Dermis blood vessel endothelial cell (primary cell): Measurements from ENCODE around the gene SLC6A18. TPM values are rescaled to one million over a fixed set of nuclear protein-coding genes. Genes with fewer than 3 reads are reported as not detected.
A peak's percentile ranks its signal among the peaks of the same experiment; 100 is the strongest.
"Not testable (repeated sequence)": the region's sequence is repeated elsewhere in the genome, so short reads cannot be mapped to it uniquely, and the experiment has no call there.

Source experiments
- DNase-seq: peaks from one replicate; pipeline ENCODE4 v3.0.0; 2010
- total RNA-seq: library from RNA; depleted of rRNA; stranded (reverse); fragments of >200 nt; gene quantifications from 2 replicates; pipeline ENCODE4 v1.2.3, GENCODE V29; 2014

The SLC6A18 gene
- total RNA-seq, 1 donor from 2014 or later = not detected

- no peak for DNase-seq
These were observed 8.3 kb upstream of the SLC6A18 start for GRCh38 chr5:1216918-1217295.

GRCh38 chr5:1217596-1218206 is 7.5 kb upstream of the SLC6A18 start:
- no peak for DNase-seq

GRCh38 chr5:1218351-1219080 is 6.7 kb upstream of the SLC6A18 start:
- DNase-seq = no peak

- no peak for DNase-seq
These were observed 5.9 kb upstream of the SLC6A18 start for GRCh38 chr5:1219098-1219767.

- DNase-seq = no peak
These were observed 5.4 kb upstream of the SLC6A18 start for GRCh38 chr5:1219768-1220100.

- no peak for DNase-seq
These were observed 4.8 kb upstream of the SLC6A18 start for GRCh38 chr5:1220351-1220750.

GRCh38 chr5:1220831-1221230 is 4.3 kb upstream of the SLC6A18 start:
- DNase-seq = no peak

- DNase-seq = no peak
These were observed 3.5 kb upstream of the SLC6A18 start for GRCh38 chr5:1221721-1222120.

GRCh38 chr5:1222147-1222546 is 3.0 kb upstream of the SLC6A18 start:
- no peak for DNase-seq

GRCh38 chr5:1222621-1223277 is 2.4 kb upstream of the SLC6A18 start:
- DNase-seq = no peak

- no peak for DNase-seq
These were observed 1.9 kb upstream of the SLC6A18 start for GRCh38 chr5:1223278-1223670.

- no peak for DNase-seq
These were observed 550 bp upstream of the SLC6A18 start for GRCh38 chr5:1224631-1225030.

- DNase-seq = no peak
These were observed 1.1 kb downstream of the SLC6A18 start for GRCh38 chr5:1226231-1226630.

GRCh38 chr5:1226839-1227581 is 1.8 kb downstream of the SLC6A18 start:
- no peak for DNase-seq

GRCh38 chr5:1227667-1228066 is 2.5 kb downstream of the SLC6A18 start:
- peak; percentile 6 for DNase-seq

GRCh38 chr5:1228120-1228519 is 2.9 kb downstream of the SLC6A18 start:
- no peak for DNase-seq

- not testable (repeated sequence) for DNase-seq
These were observed 3.8 kb downstream of the SLC6A18 start for GRCh38 chr5:1229023-1229422.

- DNase-seq = no peak
These were observed 4.6 kb downstream of the SLC6A18 start for GRCh38 chr5:1229822-1230221.

GRCh38 chr5:1230551-1230950 is 5.4 kb downstream of the SLC6A18 start:
- DNase-seq = no peak

- no peak for DNase-seq
These were observed 6.2 kb downstream of the SLC6A18 start for GRCh38 chr5:1231354-1231905.

- no peak for DNase-seq
These were observed 7.6 kb downstream of the SLC6A18 start for GRCh38 chr5:1232780-1233179.

- DNase-seq = no peak
These were observed 10.2 kb downstream of the SLC6A18 start for GRCh38 chr5:1235379-1235778.

- DNase-seq = no peak
These were observed 10.7 kb downstream of the SLC6A18 start for GRCh38 chr5:1235838-1236237.
